HEK293T (cell line): ENCODE data around the gene PLEKHA7.

Source experiments
- CTCF ChIA-PET: fragments of 350-600 bp; formaldehyde crosslinking; extraction: SDS; loops from one replicate; lab custom pipeline; 2021; ENCODE audit warnings: antibody characterized with exemption, inconsistent platforms; lab: Yijun Ruan, JAX
- POLR2A ChIA-PET: fragments of 350-600 bp; formaldehyde crosslinking; extraction: SDS; loops from one replicate; lab custom pipeline; 2020; ENCODE audit warnings: antibody characterized with exemption, inconsistent platforms; lab: Yijun Ruan, JAX
- DNase-seq: peaks from one replicate; pipeline ENCODE4 v3.0.0; 2012; ENCODE audit warnings: mixed read lengths; ENCODE audit errors: extremely low spot score
- ARNT ChIP-seq: fragments of 450-650 bp; IDR thresholded peaks from 2 replicates; pipeline ENCODE4 v1.6.1; 2017; ENCODE audit warnings: mild to moderate bottlenecking
- BHLHE40 ChIP-seq: fragments of 450-650 bp; IDR thresholded peaks from 2 replicates; pipeline ENCODE4 v1.6.1; 2016; ENCODE audit warnings: mild to moderate bottlenecking, moderate library complexity, borderline replicate concordance
- CTBP1 ChIP-seq: fragments of 450-650 bp; IDR thresholded peaks from 2 replicates; pipeline ENCODE4 v1.6.1; 2016; ENCODE audit warnings: borderline replicate concordance
- ELF4 ChIP-seq: fragments of 450-650 bp; IDR thresholded peaks from 2 replicates; pipeline ENCODE4 v1.6.1; 2017; ENCODE audit warnings: antibody characterized with exemption
- FOXA1 ChIP-seq: fragments of 450-650 bp; IDR thresholded peaks from 2 replicates; pipeline ENCODE4 v1.6.1; 2016; ENCODE audit warnings: mild to moderate bottlenecking
- FOXK2 ChIP-seq: fragments of 450-650 bp; IDR thresholded peaks from 2 replicates; pipeline ENCODE4 v1.6.1; 2016; ENCODE audit warnings: mild to moderate bottlenecking
- FOXM1 ChIP-seq: fragments of 450-650 bp; IDR thresholded peaks from 2 replicates; pipeline ENCODE4 v1.6.1; 2017; ENCODE audit warnings: mild to moderate bottlenecking, borderline replicate concordance
- HDGF ChIP-seq: fragments of 450-650 bp; IDR thresholded peaks from 2 replicates; pipeline ENCODE4 v1.6.1; 2017; ENCODE audit warnings: antibody characterized with exemption, borderline replicate concordance
- L3MBTL2 ChIP-seq: fragments of 450-650 bp; conservative IDR thresholded peaks from 2 replicates; pipeline ENCODE4 v1.6.1; 2016; ENCODE audit warnings: mild to moderate bottlenecking
- LEF1 ChIP-seq: fragments of 450-650 bp; IDR thresholded peaks from 2 replicates; pipeline ENCODE4 v1.6.1; 2017; ENCODE audit warnings: mild to moderate bottlenecking, borderline replicate concordance
- NFRKB ChIP-seq: fragments of 450-650 bp; IDR thresholded peaks from 2 replicates; pipeline ENCODE4 v1.6.1; 2016; ENCODE audit warnings: mild to moderate bottlenecking, moderate library complexity
- SP1 ChIP-seq: fragments of 450-650 bp; IDR thresholded peaks from 2 replicates; pipeline ENCODE4 v1.6.1; 2017
- SUZ12 ChIP-seq: fragments of 450-650 bp; IDR thresholded peaks from 2 replicates; pipeline ENCODE4 v1.6.1; 2016; ENCODE audit warnings: mild to moderate bottlenecking
- TARDBP ChIP-seq: fragments of 450-650 bp; IDR thresholded peaks from 2 replicates; pipeline ENCODE4 v1.6.1; 2016
- ZNF384 ChIP-seq: fragments of 450-650 bp; IDR thresholded peaks from 2 replicates; pipeline ENCODE4 v1.6.1; 2016
- TF ChIP-seq, protein P1 (sequence below): fragments of 450-650 bp; IDR thresholded peaks from 2 replicates; pipeline ENCODE4 v1.6.1; 2016

Gene PLEKHA7

DNA sequence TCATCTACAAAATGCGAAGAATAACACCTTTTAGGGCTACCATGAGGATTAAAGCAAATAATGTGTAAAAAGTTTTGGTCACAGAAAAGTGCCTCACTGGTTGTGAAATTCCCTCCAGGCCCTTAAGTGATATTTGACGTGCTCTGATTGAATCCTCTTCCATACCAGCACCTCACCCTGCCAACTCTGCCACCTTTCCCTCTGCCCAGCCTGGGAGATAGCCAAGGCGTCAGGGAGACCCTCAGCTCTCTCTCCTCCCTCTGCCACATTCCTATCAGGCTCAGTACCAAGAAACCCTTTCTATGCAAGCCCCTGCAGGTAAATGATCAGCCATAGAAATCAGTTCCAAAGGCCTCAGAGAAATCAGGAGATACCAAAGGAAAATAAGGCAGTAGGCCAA lies 21.4 kb downstream of the PLEKHA7 start:
- TF ChIP-seq CTBP1, result no peak
- no peak for TF ChIP-seq ELF4
- no peak for TF ChIP-seq FOXK2
- no peak for TF ChIP-seq BHLHE40
- no peak for DNase-seq
- CTCF ChIA-PET, result interaction anchor here (0.7 kb wide), 1 partner anchor 127 kb away, joined by 3 read pairs; no protein-coding TSS in a partner anchor
- POLR2A ChIA-PET, result no interaction called here

DNA sequence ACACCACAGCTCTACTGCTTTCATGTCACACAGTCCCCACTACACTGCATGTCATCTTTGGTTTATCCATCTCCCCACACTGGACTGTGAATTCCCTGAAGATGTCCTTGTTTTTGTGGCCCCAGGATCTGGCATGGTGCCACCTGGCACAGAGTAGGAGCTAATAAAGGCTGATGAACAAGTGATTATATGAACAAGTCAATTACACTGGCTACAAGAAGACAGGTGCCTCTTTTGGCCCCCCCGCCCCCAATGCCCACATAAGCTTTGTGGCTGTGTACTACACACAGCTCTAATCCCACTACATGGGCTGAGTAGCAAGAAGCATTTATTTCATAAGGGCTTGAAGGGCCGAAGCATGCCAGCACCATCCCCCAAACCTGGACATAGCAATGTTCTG lies 24.7 kb downstream of the PLEKHA7 start:
- no peak for DNase-seq
- ChIA-PET POLR2A (no interaction called here), CTCF (no interaction called here)
- TF ChIP-seq L3MBTL2 (no peak), NFRKB (no peak), FOXA1 (no peak), ZNF384 (no peak), ELF4 (no peak), FOXK2 (no peak), BHLHE40 (no peak), TARDBP (no peak), SP1 (no peak), SUZ12 (no peak), LEF1 (no peak), CTBP1 (no peak)

DNA sequence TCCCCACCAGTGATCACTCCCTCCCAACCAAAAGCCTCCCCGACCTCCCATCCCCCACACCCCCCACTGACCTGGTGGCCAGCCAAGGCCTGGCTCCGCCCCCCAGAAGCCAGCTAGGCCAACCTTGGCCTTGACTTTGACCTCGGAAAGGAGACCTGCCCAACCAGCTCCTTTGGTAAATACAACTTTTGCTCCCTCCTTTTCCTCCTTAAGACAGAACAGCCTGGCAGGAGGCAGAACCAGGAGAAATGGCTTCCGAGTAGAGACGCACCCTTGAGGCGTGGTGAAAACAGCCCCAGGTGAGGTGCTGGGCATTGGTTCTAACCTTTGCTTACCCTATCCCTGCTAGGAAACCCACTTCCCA lies 27.0 kb downstream of the PLEKHA7 start:
- ChIA-PET CTCF (no interaction called here), POLR2A (no interaction called here)
- DNase-seq, result no peak

GRCh38 chr11:16986434-16987204 lies 27.6 kb downstream of the PLEKHA7 start:
- POLR2A ChIA-PET, result no interaction called here
- peak; percentile 26 for DNase-seq
- CTCF ChIA-PET, result no interaction called here

More for the DNA sequence above, 27.0 kb downstream of the PLEKHA7 start:
- TF ChIP-seq FOXM1, result no peak
- no peak for TF ChIP-seq L3MBTL2
- TF ChIP-seq SUZ12, result no peak
- TF ChIP-seq ARNT, result no peak
- no peak for TF ChIP-seq ZNF384
- TF ChIP-seq SP1, result no peak
- no peak for TF ChIP-seq HDGF
- no peak for TF ChIP-seq TARDBP
- no peak for TF ChIP-seq FOXA1

DNA sequence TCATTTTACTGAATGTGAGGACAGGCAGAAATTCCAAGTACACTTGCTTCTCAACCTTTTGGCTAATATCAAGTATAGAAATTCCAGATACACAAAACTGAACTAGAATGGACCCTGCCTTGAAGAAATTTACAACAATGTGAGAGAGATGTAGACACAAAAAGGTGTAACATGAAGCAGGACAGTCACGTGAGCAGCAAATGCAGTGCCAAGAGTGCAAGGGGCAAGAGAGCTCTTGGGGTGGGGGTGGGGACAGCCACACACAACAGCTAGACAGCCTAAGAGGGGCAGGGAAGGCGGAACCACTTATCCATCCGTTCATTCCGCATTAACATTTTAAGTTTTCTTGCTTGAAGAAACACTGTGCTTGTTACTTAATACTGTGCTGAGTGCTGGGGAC lies 28.9 kb downstream of the PLEKHA7 start:
- no peak for DNase-seq
- ChIA-PET CTCF (no interaction called here), POLR2A (no interaction called here)
- TF ChIP-seq FOXK2, result no peak
- TF ChIP-seq SUZ12, result no peak
- TF ChIP-seq FOXM1, result no peak
- TF ChIP-seq CTBP1, result no peak
- TF ChIP-seq TARDBP, result no peak
- no peak for TF ChIP-seq NFRKB
- TF ChIP-seq ELF4, result no peak

More at GRCh38 chr11:16986434-16987204, 27.6 kb downstream of the PLEKHA7 start:
- TF ChIP-seq FOXK2, result no peak
- TF ChIP-seq, protein P1, sequence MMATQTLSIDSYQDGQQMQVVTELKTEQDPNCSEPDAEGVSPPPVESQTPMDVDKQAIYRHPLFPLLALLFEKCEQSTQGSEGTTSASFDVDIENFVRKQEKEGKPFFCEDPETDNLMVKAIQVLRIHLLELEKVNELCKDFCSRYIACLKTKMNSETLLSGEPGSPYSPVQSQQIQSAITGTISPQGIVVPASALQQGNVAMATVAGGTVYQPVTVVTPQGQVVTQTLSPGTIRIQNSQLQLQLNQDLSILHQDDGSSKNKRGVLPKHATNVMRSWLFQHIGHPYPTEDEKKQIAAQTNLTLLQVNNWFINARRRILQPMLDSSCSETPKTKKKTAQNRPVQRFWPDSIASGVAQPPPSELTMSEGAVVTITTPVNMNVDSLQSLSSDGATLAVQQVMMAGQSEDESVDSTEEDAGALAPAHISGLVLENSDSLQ, result peak; percentile 32; the same call in 1 of the 2 replicates

GRCh38 chr11:16984229-16984628 lies 30.0 kb downstream of the PLEKHA7 start:
- DNase-seq, result no peak
- TF ChIP-seq FOXA1, result no peak
- no peak for TF ChIP-seq NFRKB
- no peak for TF ChIP-seq FOXK2
- ChIA-PET CTCF (no interaction called here), POLR2A (no interaction called here)

DNA sequence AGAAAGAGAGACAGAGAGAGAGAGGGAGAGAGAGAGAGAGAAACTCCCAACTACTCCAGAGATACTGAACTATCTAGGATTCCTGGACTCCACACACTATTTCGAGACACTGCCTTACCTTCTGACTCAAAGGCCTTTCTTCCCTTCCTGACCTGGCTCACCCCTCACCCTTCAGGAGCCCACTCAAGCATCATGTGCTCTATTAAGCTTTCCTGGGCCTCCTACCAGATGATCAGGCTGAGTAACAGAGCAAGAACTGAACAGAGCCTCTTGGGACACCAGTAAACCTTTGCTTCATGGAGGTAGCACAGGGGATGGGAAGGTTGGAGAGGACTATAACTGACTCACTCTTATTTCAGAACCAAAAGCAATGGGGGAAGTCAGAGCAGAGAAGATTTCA lies 31.4 kb downstream of the PLEKHA7 start:
- TF ChIP-seq ELF4, result no peak
- no peak for TF ChIP-seq CTBP1
- TF ChIP-seq LEF1, result no peak
- no peak for TF ChIP-seq BHLHE40
- TF ChIP-seq ZNF384, result no peak
- no peak for TF ChIP-seq TARDBP
- TF ChIP-seq ARNT, result no peak
- TF ChIP-seq FOXM1, result no peak
- no peak for TF ChIP-seq FOXA1
- no peak for TF ChIP-seq NFRKB
- TF ChIP-seq SP1, result no peak
- TF ChIP-seq HDGF, result no peak
- TF ChIP-seq SUZ12, result no peak
- TF ChIP-seq FOXK2, result no peak
- TF ChIP-seq L3MBTL2, result no peak
- TF ChIP-seq, protein P1, result no peak
- DNase-seq, result no peak
- POLR2A ChIA-PET, result interaction anchor here (1.1 kb wide), 1 partner anchor 16 kb away, joined by 3 read pairs; no protein-coding TSS in a partner anchor

DNA sequence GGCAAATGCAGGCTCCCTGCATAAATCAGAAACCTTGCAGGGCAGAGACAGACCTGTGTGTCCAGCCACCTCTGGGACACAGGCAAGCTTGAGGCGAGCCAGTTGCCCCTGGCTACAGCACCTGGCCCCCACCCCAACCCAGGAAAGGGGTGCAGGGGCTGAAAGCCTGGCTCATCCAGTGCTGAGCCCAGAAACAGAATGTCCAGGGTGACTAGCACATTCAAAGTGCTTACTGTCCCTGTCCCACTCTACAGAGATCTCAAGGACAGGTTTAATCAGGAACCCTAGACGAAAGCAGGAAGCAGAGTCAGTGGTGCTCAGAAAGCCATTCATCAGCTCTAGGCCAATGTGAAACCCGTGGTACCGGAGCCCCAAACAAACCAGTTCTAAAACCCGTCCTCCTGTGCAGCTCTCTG lies 31.9 kb downstream of the PLEKHA7 start:
- CTCF ChIA-PET, result interaction anchor here (0.6 kb wide), 1 partner anchor 10 kb away, joined by 3 read pairs; no protein-coding TSS in a partner anchor
- POLR2A ChIA-PET, result interaction anchor here (1.1 kb wide), 1 partner anchor 15 kb away, joined by 3 read pairs; no protein-coding TSS in a partner anchor
- no peak for DNase-seq
- TF ChIP-seq ELF4 (no peak), TARDBP (no peak), SUZ12 (no peak)

More for the DNA sequence above, 31.4 kb downstream of the PLEKHA7 start:
- CTCF ChIA-PET, result no interaction called here
